Skeletal muscle cell (primary cell): Measurements from ENCODE around the gene NLRC3.
"Not testable (repeated sequence)": the region's sequence is repeated elsewhere in the genome, so short reads cannot be mapped to it uniquely, and the experiment has no call there.

ENCODE experiments used
- DNase-seq: peaks from one replicate; pipeline ENCODE4 v3.0.0-alpha.2; 2010; ENCODE audit warnings: low read depth
- H3K4me3 ChIP-seq: 2 replicates; pipeline ENCODE4 v1.5.1; 2011; ENCODE audit warnings: low read depth, mild to moderate bottlenecking, control low read depth, low read length, moderate library complexity

The NLRC3 gene

GRCh38 chr16:3577302-3577752 lies at the start of gene NLRC3:
TSS of gene NLRC3 (minus strand) at chr16:3577403. CDS start at chr16:3565036, 12,367 bp downstream.
- no peak for DNase-seq
- H3K4me3 ChIP-seq: no peak within 1 kb of the TSS

GRCh38 chr16:3625911-3626732 lies 48.9 kb upstream of the NLRC3 start:
- no peak for DNase-seq
- H3K4me3 ChIP-seq: no peak overlapping the region

DNA sequence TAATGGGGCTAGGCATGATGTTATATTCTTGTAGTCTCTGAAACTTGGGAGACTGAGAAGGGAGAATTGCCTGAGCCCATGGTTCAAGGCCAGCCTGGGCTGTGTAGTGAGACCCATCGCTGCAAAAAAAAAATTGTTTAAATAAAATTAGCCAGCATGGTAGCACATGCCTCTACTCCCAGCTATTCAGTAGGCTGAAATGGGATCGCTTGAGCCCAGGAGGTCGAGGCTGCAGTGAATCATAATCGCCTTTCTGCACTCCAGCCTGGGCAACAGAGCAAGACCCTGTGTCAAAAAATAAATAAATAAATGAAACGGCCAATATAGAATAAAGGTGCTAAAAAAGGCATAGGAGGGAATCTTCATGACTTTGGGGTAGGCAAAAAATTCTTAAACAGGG lies 48.1 kb upstream of the NLRC3 start:
- DNase-seq: no peak
- no peak overlapping the region for H3K4me3 ChIP-seq

DNA sequence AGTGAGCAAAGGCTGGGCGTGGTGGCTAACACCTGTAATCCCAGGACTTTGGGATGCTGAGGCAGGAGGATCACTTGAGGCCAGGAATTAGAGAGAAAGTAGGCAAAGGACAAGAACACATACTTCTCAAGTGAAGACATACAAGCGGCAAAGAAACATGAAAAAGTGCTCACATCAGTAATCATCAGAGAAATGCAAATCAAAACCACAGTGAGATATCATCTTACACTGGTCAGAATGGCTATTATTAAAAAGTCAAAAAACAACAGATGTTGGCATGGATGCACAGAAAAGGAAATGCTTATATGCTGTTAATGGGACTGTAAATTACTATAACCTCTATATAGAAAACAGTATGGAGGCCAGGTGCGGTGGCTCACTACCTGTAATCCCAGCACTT lies 46.4 kb upstream of the NLRC3 start:
- no peak overlapping the region for H3K4me3 ChIP-seq
- no peak for DNase-seq

DNA sequence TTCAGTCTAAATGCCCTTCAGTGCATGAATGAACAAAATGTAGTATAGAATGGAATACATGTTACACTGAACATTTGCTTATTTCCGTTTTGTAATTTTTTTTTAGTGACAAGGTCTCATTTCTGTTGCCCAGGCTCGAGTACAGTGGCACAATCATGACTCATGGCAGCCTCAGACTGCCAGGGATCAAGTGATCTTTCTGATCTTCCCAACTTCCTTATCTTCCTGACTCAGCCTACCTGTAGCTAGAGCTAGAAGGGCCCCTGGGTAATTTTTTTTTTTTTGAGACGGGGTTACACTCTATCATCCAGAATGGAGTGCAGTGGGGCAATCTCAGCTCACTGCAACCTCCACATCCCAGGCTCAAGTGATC lies 41.6 kb upstream of the NLRC3 start:
- H3K4me3 ChIP-seq: no peak overlapping the region
- no peak for DNase-seq

DNA sequence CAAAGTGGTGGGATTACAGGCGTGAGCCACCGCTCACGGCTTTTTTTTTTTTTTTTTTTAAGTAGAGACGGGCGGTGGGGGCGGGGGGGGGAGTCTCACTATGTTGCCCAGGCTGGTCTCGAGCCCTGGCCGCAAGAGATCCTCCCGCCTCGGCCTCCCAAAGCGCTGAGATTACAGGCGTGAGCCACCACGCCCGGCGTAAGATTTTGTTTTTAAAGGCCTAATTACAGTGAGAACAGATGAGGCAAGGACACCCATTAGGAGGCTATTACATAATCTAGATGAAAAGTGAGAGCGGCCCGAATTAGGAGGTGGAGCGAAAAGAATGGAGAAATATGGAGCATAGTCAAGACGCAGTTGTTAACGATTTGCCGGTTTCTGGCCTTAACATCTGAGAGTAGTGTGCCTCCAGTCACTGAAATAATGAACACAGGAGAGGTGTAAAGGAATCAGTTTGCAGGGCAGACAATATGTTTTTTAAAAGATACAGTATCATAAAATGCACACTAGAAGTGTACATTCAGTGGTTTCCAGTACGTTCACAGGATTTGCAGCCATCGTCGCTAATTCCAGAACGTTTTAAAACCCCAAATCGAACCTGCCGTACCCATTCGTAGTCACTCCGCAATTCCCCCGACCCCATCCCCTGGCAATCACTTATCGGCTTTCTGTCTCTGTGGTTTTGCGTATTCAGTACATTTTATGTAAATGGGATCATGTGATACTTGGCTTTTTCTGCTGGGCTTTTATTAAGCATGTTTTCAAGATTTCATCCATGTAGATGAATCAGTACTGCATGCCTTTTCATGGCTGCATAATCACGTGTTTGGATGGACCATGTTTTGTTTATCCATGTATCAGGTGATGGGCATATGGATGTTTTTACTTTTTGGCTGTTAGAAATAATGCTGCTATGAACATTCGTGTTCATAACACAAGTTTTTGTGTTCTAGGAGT lies 35.6 kb upstream of the NLRC3 start:
- no peak for DNase-seq
- peak overlapping the region; percentile 97 for H3K4me3 ChIP-seq

GRCh38 chr16:3611146-3611975 lies 34.2 kb upstream of the NLRC3 start, which contains the start of gene SLX4:
TSS of gene SLX4 (minus strand) at chr16:3611606. CDS start at chr16:3608964, 2,642 bp downstream.
- peak; percentile 49 for DNase-seq
- peak within 1 kb of the TSS; percentile 97 for H3K4me3 ChIP-seq

- DNase-seq: no peak
- H3K4me3 ChIP-seq: peak overlapping the region; percentile 97
Observed at GRCh38 chr16:3610698-3611145, 33.5 kb upstream of the NLRC3 start.

GRCh38 chr16:3609895-3610697 lies 32.9 kb upstream of the NLRC3 start:
- no peak for DNase-seq

GRCh38 chr16:3608976-3609375 lies 31.8 kb upstream of the NLRC3 start:
- not testable (repeated sequence) for DNase-seq, H3K4me3 ChIP-seq

More at GRCh38 chr16:3609895-3610697, 32.9 kb upstream of the NLRC3 start:
- peak overlapping the region; percentile 97 for H3K4me3 ChIP-seq

GRCh38 chr16:3608069-3608468 lies 30.9 kb upstream of the NLRC3 start:
- H3K4me3 ChIP-seq: no peak overlapping the region
- no peak for DNase-seq

DNA sequence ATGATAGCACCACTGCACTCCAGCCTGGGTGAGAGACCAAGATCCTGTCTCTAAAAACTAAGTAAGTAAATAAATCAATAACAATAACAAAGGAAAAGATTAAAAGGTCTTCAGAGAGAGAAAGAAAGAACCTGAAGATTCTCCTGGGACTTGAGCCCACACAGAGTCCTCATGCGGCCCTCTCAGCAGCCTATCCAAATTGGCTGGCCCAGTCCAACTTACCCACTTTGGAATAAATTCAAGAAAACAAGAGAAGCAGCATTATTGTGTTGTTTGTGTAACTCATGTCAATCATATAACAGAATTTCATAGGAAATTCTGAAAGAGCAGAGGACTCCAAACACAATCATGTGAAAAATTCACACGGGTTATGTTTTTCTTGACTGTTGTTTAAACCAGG lies 30.4 kb upstream of the NLRC3 start:
- no peak for DNase-seq
- no peak overlapping the region for H3K4me3 ChIP-seq

DNA sequence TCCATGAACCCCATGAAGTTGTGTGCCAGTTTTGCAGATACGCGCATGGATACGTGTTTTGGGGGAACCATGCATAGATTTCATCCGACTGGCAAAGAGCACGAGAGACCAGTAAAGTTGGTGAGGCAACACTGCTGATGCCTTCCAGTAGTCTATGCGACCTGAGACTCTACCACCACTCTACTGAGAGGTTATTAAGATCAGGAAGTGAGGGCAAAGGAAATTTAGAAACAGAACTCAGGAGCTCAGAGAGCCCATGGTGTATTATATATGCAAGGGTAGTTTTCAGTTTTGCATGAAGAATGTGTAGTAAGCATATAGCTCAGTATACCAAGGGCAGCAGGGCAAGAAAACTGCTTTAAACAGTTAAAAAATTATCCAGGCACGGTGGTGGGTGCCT lies 30.0 kb upstream of the NLRC3 start:
- no peak for DNase-seq
- H3K4me3 ChIP-seq: no peak overlapping the region

- no peak overlapping the region for H3K4me3 ChIP-seq
- no peak for DNase-seq
Observed at GRCh38 chr16:3606441-3606840, 29.2 kb upstream of the NLRC3 start.

DNA sequence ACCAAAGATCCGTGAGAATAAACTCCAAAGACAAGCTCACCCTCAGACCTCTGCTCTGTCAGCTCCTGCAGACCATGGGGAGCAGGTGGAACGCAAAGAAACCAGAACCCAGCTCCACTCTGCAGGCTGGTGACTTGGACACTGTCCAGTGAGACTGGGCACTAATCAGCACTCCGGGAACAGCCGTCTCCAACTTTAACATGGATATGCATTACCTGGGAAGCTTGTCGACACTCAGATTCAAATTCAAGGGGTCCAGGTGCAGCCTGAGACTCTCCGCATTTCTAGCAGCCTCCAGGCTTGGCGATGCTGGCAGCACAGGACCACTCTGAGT lies 25.1 kb upstream of the NLRC3 start:
- DNase-seq: no peak
- no peak overlapping the region for H3K4me3 ChIP-seq

DNA sequence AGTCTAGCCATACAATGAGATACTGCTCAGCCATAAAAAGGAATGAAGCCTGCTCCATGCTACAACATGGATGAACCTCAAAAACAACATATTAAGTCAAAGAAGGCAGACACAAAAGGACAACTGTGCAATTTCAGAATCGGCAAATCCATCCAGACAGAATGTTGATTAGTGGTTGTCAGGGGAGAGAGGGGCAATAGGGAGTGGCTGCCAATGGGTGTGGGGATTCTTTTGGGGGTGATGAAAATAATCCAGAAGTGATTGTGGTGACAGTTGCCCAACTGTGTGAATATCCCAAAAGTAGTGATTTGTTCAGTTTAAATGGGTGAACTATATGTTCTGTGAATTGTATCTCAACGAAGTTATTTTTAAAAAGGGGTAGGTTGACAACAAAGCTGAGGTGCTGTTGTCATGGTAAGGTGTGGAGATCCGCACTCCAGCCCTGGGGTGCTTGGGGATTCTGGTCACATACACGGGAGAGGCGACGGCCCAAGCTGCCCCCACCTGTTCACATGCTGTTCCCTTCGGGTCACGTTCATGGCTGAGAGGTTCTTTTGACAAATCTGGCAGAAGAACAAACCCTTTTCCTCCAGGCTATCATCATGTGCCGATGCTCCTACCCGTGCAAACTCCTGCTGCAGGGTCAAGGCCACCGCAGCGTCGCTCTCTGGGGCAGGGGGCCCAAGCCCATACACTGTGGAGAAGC lies 24.6 kb upstream of the NLRC3 start:
- no peak for DNase-seq

GRCh38 chr16:3599922-3600321 lies 22.7 kb upstream of the NLRC3 start:
- no peak for DNase-seq
- H3K4me3 ChIP-seq: no peak overlapping the region

More for the DNA sequence above, 24.6 kb upstream of the NLRC3 start:
- H3K4me3 ChIP-seq: no peak overlapping the region

DNA sequence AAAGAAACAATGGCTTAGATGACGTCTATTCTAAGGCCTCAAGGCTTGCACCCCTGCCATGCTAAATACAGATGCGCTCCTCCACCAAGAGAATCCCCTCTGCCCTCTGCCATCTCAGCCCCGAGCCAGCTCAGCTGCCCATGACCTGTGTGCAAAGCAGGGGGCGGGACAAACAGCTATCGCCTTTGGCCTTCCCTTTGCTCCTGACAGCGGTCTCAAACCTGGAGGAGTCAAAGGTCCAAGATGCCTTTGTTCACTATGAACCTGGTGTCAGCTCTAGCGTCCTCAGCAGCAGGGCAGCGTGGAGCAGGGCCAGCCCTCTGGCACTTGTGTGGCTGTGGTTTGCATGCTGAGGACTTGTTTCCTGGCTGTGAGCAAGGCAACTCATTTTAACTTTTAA lies 21.9 kb upstream of the NLRC3 start:
- DNase-seq: no peak
- H3K4me3 ChIP-seq: no peak overlapping the region
